IPS-18c (cell line): Measurements from ENCODE around the gene SFMBT2.
"Not testable (repeated sequence)": the region's sequence is repeated elsewhere in the genome, so short reads cannot be mapped to it uniquely, and the experiment has no call there.

Experiments
- H3K4me3 ChIP-seq: 2 replicates; pipeline ENCODE4 v1.7.0; 2013; ENCODE audit warnings: low read depth, mild to moderate bottlenecking, low read length, moderate library complexity; ENCODE audit not compliant: insufficient read depth
- H3K9me3 ChIP-seq: one replicate; pipeline ENCODE4 v1.6.1; 2013; ENCODE audit warnings: mild to moderate bottlenecking, low read length, moderate library complexity; ENCODE audit not compliant: control insufficient read depth, insufficient read depth

SFMBT2 gene

GRCh38 chr10:7184116-7184515, 226.7 kb downstream of the SFMBT2 start:
- H3K9me3 ChIP-seq, H3K4me3 ChIP-seq: not testable (repeated sequence)

GRCh38 chr10:7182327-7182726, 228.5 kb downstream of the SFMBT2 start:
- not testable (repeated sequence) for H3K9me3 ChIP-seq, H3K4me3 ChIP-seq

- Histone ChIP-seq H3K9me3 (peaks cover 3% of the 10 kb centered on the region), H3K4me3 (no peak overlapping the region)
Measured at GRCh38 chr10:7181420-7181819, 229.4 kb downstream of the SFMBT2 start.

- Histone ChIP-seq H3K4me3 (no peak overlapping the region), H3K9me3 (peaks cover 3% of the 10 kb centered on the region)
Measured at GRCh38 chr10:7179536-7179935, 231.3 kb downstream of the SFMBT2 start.

- Histone ChIP-seq H3K4me3 (no peak overlapping the region), H3K9me3 (no peaks in the 10 kb centered on the region)
Measured at GRCh38 chr10:7173948-7174347, 236.9 kb downstream of the SFMBT2 start.

GRCh38 chr10:7171825-7172224, 239.0 kb downstream of the SFMBT2 start:
- no peak overlapping the region for H3K4me3 ChIP-seq
- H3K9me3 ChIP-seq: no peaks in the 10 kb centered on the region

GRCh38 chr10:7170626-7171322, 240.1 kb downstream of the SFMBT2 start:
- Histone ChIP-seq H3K4me3 (no peak overlapping the region), H3K9me3 (no peaks in the 10 kb centered on the region)

GRCh38 chr10:7168414-7168813, 242.4 kb downstream of the SFMBT2 start:
- Histone ChIP-seq H3K9me3 (no peaks in the 10 kb centered on the region), H3K4me3 (no peak overlapping the region)

GRCh38 chr10:7165500-7166177, 245.2 kb downstream of the SFMBT2 start:
- Histone ChIP-seq H3K4me3 (no peak overlapping the region), H3K9me3 (no peaks in the 10 kb centered on the region)

GRCh38 chr10:7164955-7165354, 245.9 kb downstream of the SFMBT2 start:
- Histone ChIP-seq H3K9me3 (no peaks in the 10 kb centered on the region), H3K4me3 (no peak overlapping the region)

GRCh38 chr10:7162331-7162730, 248.5 kb downstream of the SFMBT2 start:
- no peaks in the 10 kb centered on the region for H3K9me3 ChIP-seq
- no peak overlapping the region for H3K4me3 ChIP-seq

GRCh38 chr10:7161484-7162250, 249.2 kb downstream of the SFMBT2 start:
- H3K4me3 ChIP-seq: no peak overlapping the region
- H3K9me3 ChIP-seq: no peaks in the 10 kb centered on the region

- no peaks in the 10 kb centered on the region for H3K9me3 ChIP-seq
Measured at GRCh38 chr10:7159928-7160327, 250.9 kb downstream of the SFMBT2 start.

GRCh38 chr10:7159517-7159916, 251.3 kb downstream of the SFMBT2 start:
- Histone ChIP-seq H3K4me3 (no peak overlapping the region), H3K9me3 (no peaks in the 10 kb centered on the region)

More at GRCh38 chr10:7159928-7160327, 250.9 kb downstream of the SFMBT2 start:
- H3K4me3 ChIP-seq: no peak overlapping the region

GRCh38 chr10:7157091-7157490, 253.7 kb downstream of the SFMBT2 start:
- Histone ChIP-seq H3K9me3 (no peaks in the 10 kb centered on the region), H3K4me3 (no peak overlapping the region)

- H3K4me3 ChIP-seq: no peak overlapping the region
- no peaks in the 10 kb centered on the region for H3K9me3 ChIP-seq
Measured at GRCh38 chr10:7153750-7154149, 257.1 kb downstream of the SFMBT2 start.

- Histone ChIP-seq H3K9me3 (no peaks in the 10 kb centered on the region), H3K4me3 (no peak overlapping the region)
Measured at GRCh38 chr10:7152982-7153381, 257.9 kb downstream of the SFMBT2 start.

GRCh38 chr10:7152341-7152740, 258.5 kb downstream of the SFMBT2 start:
- no peaks in the 10 kb centered on the region for H3K9me3 ChIP-seq
- H3K4me3 ChIP-seq: no peak overlapping the region
